HG03520 (cell line): ENCODE measurements around the gene SRGAP3.
A peak's percentile ranks its signal among the peaks of the same experiment; 100 is the strongest.

ENCODE experiments used
- ATAC-seq: cut with Tn5 transposase; IDR thresholded peaks from one replicate; pipeline ENCODE4 v1.9.1; 2021; ENCODE audit warnings: mild to moderate bottlenecking, moderate library complexity; ENCODE audit not compliant: unreplicated experiment

SRGAP3 gene

DNA sequence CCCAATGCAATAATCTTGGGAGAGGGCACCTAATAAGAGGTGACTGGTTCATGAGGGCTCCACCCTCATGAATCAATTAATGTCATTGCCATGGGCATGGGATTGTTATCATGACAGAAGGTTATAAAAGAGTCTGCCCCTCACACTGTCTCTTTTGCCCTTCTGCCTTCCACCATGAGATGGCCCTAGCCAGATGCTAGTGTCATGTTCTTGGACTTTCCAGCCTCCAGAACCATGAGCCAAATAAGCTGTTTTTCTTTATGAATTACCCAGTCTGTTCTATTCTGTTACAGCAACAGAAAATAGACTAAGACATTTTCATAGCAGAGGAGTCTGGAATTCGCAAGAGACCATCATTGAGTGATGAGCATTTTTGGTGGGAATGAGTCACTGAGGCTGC lies 270.2 kb downstream of the SRGAP3 start:
- no peak for ATAC-seq

DNA sequence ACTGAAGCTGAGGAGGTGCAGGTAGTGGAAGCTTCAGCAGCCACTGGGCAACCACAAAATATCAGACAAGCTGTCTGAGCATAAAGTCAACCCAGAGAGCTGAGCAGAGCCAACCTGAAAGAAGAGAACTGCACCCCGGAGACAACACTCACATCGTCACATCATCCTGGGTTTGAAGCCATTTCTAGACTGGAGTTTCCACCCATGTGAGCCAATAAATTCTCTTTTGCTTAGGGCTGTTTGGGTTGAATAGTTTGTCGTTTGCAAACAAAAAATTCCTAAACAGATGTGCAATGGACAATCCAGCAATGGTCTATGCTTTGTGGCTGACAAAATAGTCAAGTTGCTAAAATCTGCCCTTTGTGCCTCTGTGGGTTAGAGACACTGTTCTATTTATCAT lies 270.9 kb downstream of the SRGAP3 start:
- no peak for ATAC-seq

DNA sequence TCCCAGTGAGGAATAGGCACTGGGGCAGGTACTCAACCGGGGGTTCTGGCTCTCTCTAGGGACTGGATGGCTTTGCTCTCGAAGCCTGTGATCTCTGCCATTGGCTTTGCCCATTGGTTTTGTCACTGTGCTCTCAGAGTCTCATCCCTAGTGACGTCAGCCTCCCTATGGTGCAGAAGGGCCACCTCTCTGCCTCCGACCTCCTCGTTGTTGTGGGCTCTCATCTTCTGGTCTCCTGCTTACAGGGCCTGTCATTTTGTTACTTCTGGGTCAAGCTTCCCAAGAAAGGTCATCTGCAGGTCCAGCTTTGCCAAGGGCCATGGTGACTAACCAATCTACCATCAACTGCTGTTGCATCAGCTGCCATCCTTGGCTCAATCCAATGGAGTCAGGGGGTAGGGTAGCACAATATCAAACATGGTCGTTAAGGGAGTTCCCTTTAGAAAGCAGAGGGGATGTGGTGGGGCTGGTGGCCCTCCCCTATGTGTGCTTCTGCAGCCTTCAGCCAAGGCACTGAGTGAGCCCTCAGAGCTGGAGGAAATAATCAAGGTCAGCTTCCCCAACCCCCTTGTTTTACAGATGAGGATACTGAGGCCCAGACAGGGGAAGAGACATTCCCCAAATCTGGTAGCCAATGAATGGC lies 272.8 kb downstream of the SRGAP3 start:
- no peak for ATAC-seq

DNA sequence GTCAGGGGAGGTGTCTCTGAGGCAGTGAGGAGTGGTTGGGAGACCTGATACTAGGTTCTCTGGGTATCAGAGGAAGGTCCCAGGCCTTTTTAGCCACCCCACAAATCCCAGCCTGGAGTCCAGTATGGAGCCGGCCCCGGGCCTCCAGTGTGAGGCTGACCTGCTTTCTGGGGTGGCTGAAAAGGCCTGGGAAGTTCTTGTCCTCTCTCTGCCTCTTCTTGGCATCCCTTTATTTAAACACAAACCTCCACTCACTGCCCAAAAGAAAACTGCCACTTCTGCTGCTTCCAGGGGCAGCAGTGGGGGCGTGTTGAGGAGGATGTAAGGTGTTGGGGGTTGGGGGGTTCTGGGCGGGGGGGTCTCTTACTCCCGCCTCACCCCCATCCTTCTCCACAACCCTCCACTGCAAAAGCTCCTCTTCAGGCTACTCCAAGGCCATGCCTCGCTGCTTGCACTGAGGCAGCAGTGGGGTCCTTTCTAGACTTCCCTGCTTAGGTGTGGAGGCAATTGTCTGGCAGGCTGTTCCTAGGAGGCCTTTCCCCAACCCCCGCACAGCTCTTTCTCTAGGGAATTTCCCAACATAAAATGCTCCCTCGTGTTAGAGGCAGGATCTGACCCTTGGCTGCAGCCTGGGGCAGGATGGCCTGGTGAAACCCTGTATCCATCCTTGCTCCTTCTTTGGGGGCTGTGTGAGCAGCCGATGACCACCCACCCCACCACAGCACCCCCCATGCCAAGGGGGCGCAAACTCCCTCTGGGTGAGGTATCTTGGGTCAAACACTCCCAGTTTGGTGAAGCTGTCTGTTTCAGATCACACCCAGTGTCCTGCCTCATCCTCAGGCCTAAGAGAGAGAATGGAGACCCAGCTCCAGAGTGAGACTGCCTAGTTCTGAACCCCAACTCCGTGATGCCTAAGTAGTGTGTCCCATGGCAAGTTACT lies 274.1 kb downstream of the SRGAP3 start:
- ATAC-seq, result no peak

DNA sequence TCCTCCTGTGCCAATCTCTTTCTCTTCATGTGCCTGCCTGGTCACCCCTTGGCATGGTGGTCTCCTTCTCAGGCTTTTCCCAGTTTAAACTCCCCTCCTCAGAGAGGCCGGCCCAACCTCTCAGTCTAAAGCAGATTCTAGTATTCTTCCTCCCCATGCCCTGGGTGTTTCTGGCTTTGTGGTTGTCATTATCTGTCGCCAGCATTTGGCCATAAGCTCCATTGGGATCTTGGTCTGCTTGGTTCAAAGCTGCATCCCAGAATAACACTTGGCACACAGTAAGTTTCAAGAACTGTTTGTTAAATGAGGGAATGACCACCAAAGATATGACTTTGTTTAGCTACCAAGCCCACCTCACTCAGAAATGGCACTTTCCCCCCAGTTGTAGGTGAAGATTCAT lies 275.0 kb downstream of the SRGAP3 start:
- ATAC-seq, result no peak

DNA sequence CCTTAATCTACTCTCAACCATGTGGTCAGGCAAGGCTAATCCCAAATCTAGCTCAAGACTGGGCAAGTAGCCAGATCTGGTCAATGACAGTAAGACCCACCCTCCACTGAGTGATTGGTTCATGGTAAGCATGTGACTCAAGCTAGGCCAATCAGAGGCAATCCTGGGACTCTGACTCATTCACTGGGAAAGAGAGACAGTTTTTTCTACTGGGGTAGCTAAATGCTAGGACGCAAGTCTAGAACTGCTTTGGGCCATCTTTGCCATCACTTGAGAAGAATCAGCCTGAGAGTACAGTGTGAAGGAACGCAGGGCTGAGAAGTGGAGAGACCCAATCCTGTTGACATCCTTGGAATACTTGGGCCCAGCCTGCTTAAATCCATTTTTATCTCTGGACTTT lies 276.8 kb downstream of the SRGAP3 start:
- ATAC-seq, result no peak

DNA sequence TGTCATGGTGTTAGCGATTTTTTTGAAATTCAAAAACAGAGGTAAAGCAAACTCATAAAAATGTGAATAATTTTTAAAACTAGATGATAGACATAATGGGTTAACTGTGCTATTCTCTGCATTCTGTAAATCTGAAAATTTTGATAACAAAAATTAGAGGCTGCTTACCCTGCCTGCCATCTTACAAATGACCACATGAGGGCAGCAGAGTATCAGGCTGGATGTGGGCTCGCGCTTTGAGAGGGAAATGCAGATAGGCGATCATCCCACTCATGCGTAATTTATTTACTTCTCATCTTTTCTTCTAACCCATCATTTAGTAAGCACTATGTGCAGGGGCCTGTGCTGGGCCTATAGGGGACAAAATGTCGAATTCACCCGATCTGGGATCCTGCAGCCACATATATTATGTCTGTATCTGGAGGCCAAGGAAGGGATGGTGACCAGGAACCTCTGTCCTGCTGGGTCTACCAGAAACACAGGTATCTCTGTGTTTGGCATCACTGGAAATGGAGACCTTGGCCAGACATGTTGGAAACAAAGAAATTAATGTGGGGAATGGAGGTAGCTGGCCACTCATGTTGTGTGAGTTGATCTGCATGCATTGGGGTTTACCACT lies 278.4 kb downstream of the SRGAP3 start:
- ATAC-seq, result peak; percentile 54

DNA sequence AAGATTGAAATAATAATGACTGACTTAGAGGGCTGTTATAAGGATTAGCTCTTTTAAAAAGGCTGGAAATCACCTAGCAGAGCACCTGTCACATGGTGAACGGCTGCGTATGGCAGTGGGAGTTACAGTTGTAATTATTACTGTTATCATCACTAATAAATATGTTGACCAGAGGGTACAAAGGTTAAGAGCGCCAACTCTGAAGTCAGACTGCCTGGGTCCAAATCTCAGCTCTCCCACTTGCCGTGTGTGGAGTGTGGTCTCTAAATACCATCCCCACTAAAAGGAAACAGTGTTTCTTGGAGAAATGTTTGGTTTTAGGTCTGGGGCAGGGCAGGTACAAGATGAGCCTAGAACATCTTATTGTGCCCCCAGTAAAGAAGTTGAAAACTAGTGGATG lies 280.2 kb downstream of the SRGAP3 start:
- no peak for ATAC-seq

DNA sequence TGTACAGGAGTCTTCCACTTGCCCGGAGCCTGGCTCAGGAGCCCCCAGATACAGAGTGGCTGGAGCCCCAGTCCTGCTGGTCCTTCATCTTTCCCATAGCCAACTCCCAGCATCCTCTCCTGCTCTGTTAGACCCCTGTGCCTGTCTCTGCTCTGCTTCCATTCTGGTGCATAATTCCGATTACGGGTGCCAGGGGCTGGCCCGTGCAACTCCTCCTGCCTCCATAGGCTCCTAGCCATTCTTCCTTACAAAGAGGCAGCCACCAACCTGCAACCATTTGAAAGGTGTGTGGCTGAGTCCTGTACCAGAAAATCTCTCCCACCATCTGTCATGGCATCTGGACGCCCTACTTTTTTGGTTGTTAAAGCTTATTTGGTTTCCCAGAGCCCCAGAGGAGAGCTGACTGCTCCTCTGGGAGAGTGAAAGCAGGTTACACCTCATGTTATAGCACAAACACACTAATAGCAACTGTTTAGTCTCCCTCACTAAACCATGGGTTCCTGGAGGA lies 281.0 kb downstream of the SRGAP3 start:
- no peak for ATAC-seq

DNA sequence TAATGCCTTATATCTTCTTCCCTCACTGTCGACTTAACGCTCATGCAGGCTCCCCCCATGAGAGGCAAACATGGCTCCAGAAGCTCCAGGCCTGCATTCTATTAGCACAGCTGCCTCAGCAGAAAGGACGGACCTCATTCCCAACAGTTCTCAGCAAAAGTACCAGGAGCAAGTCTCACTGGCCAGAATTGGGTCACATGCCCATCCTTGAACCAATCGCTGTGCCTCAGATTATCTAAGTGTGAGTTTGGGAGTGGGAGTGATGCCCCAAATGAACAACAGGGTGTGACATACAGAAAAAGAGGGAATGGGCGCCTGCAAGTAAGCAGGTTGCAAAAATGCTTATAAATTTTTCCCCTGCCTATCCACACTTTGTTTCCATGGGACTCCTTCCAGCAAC lies 281.9 kb downstream of the SRGAP3 start:
- ATAC-seq, result no peak

DNA sequence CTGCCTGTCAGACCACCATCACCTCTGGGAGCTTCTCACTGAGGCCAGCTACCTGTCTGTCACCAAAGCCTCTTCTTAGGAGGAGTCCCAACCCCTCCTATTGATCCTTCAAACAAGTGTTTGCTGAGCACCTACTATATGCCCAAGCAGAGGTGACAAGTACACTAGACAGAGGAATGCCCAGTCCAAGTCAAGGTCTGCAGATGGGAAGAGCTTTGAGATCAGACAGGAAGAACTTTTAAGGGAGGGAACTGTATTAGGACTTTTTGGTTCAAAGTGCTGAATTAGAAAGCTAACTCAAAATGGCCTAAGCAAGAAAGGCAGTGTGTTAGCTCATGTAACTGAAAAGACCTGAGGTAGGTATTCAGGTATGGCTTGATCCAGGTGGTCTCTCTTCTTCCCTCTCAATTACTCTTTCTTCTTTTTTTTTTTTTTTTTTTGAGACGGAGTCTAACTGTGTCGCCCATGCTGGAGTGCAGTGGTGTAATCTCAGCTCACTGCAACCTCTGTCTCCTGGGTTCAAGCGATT lies 282.6 kb downstream of the SRGAP3 start:
- no peak for ATAC-seq

DNA sequence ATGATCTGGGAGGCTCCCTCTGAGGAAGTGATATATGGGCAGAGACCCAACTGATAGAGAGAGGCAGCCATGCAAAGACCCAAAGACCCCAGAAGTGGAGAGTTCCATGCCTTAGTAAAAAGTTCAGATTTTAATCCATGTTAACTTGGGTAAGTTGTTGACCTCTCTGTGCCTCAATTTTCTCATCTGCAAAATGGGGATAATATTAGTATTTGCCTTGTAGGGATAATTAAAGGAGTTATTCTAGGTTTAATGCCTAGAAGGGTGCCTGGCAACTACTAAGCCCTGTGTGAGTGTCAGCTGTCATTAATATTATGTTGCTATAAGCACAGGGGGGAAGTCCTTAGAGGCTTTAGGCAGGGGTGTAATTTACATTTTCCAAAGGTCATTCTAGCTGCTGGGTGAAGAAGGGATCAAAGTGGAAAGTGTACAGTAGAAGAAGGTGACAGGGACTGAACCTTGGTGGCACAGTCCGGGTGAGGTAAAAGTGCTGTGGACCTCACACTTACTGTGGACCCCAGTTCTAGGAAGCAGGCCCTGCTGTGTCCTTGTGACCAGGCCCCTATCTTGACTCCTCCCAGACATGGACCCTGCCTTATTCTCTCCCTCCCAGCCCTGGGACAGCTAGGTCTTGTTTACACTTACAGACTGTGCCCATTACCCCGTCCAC lies 283.2 kb downstream of the SRGAP3 start:
- ATAC-seq, result no peak

DNA sequence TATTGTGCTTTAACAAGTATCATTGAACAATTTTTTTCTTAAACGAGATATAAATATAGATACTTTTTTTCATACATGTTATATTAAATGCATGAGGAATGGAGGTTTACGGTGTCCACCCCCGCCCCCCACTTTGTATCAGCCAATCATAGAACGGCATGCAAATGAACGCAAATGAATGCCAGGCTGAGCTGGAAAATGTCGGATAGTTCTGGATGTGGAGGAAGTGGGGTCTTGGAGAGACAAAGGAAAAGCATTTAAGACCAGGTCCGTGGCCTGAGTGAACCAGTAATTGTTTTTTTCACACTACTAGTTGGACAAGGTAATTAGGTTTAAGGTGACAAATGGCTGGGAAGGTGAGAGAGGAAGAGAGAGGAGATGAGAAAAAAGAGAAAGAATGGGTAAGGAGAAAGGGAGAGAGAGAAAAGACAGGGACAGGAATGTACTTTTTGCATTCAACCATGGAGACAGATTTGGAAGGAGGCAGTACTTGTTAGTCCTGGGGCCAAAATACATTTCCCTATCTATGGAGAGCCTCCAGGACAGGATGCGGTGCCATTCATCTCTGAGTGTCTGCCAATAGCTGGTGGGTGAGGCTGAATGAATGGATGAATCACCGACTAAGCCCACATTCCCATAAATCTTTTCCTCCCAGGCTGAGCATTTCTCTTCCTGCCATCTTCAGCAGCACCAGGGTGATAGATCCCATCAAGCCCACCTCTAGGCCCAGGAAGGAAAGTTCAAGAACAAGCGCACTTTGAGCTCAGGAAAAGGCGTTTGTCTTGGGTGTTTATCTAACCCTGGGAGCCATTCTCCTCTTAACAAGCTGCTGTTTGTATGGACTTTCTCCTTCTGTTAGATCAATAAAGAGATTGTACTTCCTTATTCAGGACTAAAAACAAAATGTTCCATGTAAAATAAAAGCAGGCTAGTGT lies 284.7 kb downstream of the SRGAP3 start:
- ATAC-seq, result no peak

DNA sequence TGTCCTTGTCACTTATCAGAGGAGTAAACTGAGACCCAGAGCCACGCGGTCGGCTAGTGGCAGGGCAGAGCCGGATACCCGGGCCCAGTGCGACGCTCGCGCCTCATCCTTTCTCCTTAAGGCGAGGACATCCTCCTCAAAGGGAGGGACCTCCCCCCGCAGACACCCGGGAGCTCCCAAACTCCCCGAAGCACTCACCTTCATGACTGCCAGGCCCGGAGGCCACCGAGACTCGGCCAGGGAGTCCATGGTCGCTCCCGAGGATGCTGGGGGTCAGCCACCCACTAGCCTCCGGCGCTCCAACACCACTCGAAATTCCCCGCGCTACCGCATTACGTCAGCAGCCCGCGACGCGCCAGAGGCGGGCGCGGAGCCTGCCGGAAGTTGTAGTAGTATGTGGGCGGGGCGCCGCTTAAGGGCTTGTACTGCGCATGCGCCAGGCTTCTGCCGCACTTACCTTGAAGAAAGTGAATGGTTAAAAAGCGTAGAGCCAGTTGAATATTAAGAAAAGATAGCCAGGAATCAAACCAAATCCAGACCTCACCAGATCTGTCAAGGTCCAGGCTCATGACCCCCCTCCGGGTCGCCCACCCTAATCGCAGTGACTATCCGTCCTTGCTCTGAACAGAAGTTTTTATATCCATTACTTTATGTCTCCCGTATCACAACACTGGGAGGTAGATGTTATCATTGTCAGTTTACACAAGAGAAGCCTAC lies 286.2 kb downstream of the SRGAP3 start, which contains the start of gene RAD18:
RAD18 (minus strand) TSS at position 336 of the 717 bp plus-strand sequence; CDS start at position 249, 87 bp downstream.
- peak; percentile 83 for ATAC-seq

DNA sequence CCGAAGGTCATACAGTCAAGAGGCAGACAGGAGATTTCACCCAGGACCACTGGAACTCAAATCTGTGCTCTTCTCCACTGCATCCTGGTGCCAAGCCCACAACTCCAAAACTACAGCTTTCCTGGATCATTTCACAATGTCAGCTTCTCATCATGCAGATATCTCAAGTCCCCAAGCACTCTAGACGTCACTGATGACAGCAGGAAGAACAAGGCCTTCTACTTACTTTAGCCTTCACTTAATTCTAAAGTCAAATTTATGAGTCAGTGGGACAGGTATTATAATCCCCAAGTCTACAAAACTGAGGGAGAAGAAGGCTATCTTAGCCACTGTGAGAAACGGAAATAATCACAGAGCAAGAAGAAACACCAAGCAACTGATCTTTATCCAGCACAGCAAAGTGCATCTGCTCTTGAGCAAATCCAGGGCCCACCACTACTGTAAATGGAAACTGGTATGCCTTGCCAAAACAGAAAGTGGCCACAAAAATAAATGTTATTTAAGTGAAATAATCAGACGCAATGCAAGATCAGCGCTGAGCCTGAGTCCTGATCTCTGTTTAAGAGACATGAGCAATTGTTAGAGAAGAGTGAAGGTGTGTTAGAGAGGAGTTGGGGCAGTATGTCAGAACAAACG lies 287.1 kb downstream of the SRGAP3 start:
- no peak for ATAC-seq

DNA sequence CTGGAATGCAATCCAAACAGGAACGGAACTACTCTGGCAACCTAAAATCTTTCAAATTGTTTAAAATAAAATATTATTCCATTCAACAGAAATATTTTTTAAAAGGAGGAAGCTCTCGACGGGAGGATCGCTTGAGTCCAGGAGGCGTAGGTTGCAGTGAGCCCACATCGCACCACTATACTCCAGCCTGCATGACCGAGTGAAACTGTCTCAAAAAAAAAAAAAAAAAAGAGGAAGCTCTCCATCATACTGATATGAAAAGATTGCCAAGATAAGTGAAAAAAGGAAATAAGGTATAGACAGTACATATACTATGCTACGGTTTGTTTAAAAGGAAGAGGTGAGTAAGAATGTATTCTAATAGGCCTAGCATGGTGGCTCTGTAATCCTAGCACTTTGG lies 289.8 kb downstream of the SRGAP3 start:
- ATAC-seq, result no peak

DNA sequence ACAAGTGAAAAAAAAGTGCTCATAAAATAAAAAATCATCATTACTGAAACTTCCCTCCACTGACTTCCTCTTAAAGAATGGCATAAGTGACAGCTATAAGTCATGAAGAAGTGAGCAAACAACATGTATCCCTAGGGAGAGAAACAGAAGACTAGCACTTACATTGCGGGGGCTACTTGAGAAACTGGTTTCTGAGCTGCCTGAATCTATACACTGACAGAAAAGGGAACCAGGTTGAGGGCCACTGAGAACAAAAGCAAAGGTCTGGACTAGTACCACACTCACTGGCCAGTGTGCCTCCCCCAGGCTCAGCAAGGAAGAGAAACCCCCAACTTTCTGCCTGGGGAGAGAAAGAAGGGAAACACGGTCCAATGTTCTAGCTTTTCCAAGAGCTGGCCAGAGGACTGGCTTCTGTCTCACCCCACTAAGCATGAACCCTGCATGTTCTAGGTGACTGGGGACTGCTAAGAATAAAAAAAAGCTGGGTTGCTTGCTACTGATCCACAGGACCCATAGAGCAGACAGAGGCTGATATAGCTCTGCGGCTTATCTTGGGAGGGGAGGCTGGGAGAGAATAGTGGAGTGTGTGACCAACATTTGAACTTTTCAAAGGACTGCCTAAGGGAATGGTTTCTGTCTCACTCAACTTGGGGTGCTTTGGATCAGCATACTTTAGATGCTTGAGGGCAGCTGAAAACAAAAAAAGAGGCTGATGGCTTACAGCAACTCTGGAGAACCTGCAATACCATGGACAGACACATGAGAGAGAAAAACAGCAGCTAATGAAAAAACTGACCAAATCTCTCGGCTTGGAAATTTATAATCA lies 294.3 kb downstream of the SRGAP3 start:
- ATAC-seq, result peak; percentile 79

DNA sequence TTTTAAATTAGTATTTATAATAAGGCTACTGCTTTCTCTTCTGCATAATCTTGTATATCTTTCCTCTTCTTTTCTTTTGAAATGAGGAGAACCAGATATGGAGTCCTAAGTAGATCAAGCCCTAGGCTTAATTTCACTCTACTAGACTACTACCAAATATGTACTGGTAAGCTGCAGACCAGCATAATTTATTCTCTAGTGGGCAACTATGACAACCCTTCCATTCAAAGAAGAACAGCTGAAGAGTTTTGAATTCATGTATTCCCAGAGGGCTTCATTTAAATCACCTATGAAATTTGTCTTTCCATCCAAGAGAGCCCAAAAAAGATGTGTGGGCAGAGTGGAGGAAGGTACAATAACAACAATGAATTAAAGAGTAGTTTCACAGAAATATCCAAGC lies 296.1 kb downstream of the SRGAP3 start:
- ATAC-seq, result no peak
